Type B pancreatic cell (in vitro differentiated cells): ENCODE measurements around the gene SBF1. TPM values are rescaled to one million over a fixed set of nuclear protein-coding genes. Genes with fewer than 3 reads are reported as not detected.

Experiments
- DNase-seq: peaks from one replicate; pipeline ENCODE4 v3.0.0; 2021; ENCODE audit warnings: mixed read lengths; ENCODE audit not compliant: unreplicated experiment; ENCODE audit errors: extremely low spot score
- H3K27ac Mint-ChIP-seq: 2 replicates; pipeline ENCODE4 v1.8.0; 2021; ENCODE audit warnings: mild to moderate bottlenecking, mixed read lengths
- H3K27me3 Mint-ChIP-seq: 2 replicates; pipeline ENCODE4 v1.8.0; 2021; ENCODE audit warnings: mixed read lengths
- H3K36me3 Mint-ChIP-seq: 2 replicates; pipeline ENCODE4 v1.8.0; 2021; ENCODE audit warnings: mixed read lengths
- H3K4me1 Mint-ChIP-seq: one replicate; pipeline ENCODE4 v1.8.0; 2021; ENCODE audit warnings: mixed read lengths; ENCODE audit not compliant: unreplicated experiment
- H3K4me3 Mint-ChIP-seq: 2 replicates; pipeline ENCODE4 v1.8.0; 2021; ENCODE audit warnings: mild to moderate bottlenecking, mixed read lengths
- H3K9me3 Mint-ChIP-seq: 2 replicates; pipeline ENCODE4 v1.8.0; 2021; ENCODE audit warnings: mixed read lengths
- total RNA-seq: library from RNA; stranded (reverse); gene quantifications from 2 replicates; pipeline ENCODE4 v1.2.1, GENCODE V29; 2021; ENCODE audit warnings: low replicate concordance
- TF ChIP-seq, protein P1 (sequence below): fragments of 200-600 bp; sonication (generic); conservative IDR thresholded peaks from 2 replicates; pipeline ENCODE4 v1.5.0; 2021; ENCODE audit warnings: antibody characterized with exemption, mild to moderate bottlenecking

Gene SBF1
- total RNA-seq, 1 donor from 2014 or later, result 119 TPM

DNA sequence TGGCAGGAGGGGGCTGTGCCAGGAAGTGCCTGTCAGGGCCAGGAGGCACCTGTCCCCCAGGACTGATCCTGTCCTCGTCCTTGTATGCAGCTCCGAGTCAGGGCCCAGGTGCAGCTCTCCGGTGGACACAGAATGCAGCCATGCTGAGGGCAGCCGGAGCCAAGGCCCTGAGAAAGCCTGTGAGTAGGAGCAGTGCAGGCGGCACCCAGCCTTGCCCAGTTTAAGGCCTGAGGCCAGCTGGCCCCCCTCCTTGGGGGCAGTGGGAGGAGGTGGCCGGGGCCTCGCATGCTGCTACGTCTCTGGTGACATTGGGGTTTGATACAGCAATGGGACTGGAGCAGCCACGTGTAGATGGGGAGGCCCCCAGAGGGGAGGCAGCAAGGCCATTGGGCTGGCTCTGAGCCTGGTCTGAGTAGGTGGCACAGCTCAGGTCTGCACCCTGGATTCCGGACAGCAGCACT lies 34.9 kb downstream of the SBF1 start:
- H3K27ac Mint-ChIP-seq, result no peak overlapping the region
- no peaks in the 10 kb centered on the region for H3K27me3 Mint-ChIP-seq
- DNase-seq, result no peak
- H3K36me3 Mint-ChIP-seq, result no peaks in the 10 kb centered on the region
- no peaks in the 10 kb centered on the region for H3K9me3 Mint-ChIP-seq
- TF ChIP-seq, protein P1, sequence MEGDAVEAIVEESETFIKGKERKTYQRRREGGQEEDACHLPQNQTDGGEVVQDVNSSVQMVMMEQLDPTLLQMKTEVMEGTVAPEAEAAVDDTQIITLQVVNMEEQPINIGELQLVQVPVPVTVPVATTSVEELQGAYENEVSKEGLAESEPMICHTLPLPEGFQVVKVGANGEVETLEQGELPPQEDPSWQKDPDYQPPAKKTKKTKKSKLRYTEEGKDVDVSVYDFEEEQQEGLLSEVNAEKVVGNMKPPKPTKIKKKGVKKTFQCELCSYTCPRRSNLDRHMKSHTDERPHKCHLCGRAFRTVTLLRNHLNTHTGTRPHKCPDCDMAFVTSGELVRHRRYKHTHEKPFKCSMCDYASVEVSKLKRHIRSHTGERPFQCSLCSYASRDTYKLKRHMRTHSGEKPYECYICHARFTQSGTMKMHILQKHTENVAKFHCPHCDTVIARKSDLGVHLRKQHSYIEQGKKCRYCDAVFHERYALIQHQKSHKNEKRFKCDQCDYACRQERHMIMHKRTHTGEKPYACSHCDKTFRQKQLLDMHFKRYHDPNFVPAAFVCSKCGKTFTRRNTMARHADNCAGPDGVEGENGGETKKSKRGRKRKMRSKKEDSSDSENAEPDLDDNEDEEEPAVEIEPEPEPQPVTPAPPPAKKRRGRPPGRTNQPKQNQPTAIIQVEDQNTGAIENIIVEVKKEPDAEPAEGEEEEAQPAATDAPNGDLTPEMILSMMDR, result no peak
- H3K4me1 Mint-ChIP-seq, result no peaks in the 10 kb centered on the region
- H3K4me3 Mint-ChIP-seq, result no peak overlapping the region

DNA sequence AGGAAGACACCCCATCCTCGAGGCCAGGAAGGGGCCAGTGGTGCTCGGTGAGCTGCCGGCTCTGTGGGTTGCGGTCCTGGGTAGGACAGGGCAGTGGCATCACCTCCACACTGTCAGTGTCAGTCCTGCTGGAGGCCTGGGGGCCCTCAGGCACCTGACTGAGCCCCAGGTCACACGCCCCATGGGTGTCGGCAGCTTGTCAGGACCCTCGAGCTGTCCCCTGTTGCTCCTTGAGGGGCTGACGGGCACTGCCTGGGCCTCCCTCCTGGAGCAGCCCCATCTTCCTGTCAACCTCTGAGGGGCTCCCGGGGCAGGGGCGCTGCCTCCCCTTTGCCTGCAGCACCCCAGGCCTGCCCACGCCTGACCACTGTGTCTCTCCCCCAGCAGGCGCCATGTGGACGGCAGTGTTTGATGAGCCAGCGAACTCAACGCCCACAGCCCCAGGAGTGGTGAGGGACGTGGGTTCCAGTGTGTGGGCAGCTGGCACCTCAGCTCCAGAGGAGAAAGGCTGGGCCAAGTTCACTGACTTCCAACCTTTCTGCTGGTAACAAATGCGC lies 35.4 kb downstream of the SBF1 start:
- Mint-ChIP-seq H3K4me3 (no peak overlapping the region), H3K27ac (no peak overlapping the region), H3K4me1 (no peaks in the 10 kb centered on the region), H3K36me3 (no peaks in the 10 kb centered on the region), H3K27me3 (no peaks in the 10 kb centered on the region), H3K9me3 (no peaks in the 10 kb centered on the region)
- no peak for DNase-seq
- TF ChIP-seq, protein P1, result no peak

DNA sequence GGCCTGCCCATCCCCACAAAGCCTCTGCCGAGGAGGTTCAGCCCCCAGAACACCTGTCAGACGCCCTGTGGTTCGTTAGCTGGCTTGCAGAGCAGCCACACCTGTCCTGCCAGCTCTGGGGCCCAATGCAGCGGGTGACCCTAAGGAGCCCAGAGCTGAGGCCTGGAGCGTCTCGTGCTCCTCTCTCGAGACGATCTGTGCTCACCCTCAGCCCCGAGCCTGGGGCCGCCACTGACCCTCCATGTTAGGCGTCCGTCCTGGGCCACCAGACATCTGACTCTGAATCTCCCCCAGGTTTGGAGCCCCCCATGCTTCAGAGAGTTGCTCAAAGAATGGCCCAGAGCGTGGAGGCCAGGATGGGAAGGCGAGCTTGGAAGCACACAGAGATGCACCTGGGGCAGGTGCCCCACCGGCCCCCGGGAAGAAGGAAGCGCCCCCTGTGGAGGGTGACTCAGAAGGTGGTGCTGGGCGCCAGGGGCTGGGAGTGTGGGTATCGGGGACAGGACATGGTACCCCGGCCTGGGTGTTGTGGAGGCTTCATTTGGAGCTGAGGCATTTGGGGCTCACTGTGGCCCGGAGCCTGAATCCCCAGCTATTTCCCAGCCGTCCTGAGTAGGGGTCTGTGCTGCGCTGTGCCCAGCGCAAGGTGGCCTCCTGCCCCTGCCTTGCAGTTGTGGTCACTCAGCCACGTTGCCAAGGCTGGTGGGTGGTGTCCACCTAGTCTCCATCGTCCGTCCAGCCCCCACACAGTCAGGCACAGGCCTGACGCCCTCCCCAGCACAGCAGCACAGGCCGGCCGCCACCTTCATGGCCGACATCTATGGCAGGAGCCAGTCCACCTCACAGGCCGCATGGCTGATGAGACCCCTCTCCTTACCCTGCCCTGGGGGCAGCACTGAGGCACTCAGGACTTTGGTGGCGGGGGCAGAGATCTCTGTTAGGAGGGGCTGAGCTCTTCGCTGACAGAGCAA lies 36.2 kb downstream of the SBF1 start:
- H3K9me3 Mint-ChIP-seq, result no peaks in the 10 kb centered on the region
- no peak for DNase-seq
- H3K36me3 Mint-ChIP-seq, result no peaks in the 10 kb centered on the region
- no peak overlapping the region for H3K27ac Mint-ChIP-seq
- H3K4me1 Mint-ChIP-seq, result no peaks in the 10 kb centered on the region
- no peaks in the 10 kb centered on the region for H3K27me3 Mint-ChIP-seq
- TF ChIP-seq, protein P1, result no peak
- no peak overlapping the region for H3K4me3 Mint-ChIP-seq

DNA sequence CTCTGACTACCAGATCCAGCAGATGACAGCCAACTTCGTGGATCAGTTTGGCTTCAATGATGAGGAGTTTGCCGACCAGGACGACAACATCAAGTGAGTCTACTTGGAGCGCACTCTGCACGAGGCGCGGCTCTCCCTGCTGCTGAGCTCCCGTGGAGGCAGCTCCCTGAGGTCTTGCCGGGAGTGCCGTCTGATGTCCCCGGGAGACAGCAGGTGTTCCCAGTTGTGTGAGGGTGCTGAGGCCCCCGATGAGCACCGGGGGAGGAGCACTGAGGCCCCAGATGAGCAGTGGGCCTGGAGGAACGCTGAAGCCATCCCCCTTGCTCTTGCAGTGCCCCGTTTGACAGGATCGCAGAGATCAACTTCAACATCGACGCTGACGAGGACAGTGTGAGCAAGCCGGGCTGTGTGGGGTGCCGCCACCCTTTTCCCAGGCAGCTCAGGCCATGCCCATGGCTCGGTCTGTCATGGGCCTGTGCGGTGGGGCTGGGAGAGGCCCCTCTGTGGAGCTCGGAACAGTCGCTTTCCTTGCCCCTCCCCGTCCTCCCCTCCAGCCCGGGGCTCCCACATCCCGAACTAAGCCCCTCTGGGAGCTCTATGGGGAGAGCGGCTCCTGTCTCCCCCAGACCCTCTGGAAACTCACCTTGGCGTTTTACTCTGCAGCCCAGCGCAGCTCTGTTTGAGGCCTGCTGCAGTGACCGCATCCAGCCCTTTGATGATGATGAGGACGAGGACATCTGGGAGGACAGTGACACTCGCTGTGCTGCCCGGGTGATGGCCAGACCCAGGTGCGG lies 37.1 kb downstream of the SBF1 start:
- Mint-ChIP-seq H3K9me3 (no peaks in the 10 kb centered on the region), H3K36me3 (no peaks in the 10 kb centered on the region), H3K4me1 (no peaks in the 10 kb centered on the region), H3K27me3 (no peaks in the 10 kb centered on the region), H3K27ac (no peak overlapping the region), H3K4me3 (no peak overlapping the region)
- no peak for DNase-seq
- TF ChIP-seq, protein P1, result no peak

DNA sequence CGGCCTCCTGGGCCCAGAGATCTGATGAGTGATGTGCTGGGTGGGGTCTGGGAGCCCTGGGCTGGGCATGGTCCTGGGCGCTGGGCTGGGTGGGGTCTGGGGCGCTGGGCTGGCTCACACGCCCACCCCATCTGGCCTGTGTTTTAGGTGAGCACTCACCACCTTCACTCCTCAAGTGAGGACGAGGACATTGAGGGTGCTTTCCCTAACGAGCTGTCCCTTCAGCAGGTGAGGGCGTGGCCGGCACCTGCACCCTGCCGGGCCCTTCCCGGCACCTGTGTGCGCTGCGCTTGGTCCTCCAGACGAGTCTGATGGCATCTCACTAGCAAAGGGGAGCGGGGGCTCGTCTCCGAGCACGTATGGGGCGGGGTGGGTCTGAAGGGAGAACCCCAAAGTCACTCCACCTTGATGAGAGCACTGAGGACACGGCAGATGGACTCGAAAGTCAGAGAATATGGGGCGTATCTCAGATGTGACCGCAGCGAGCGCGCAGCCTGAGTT lies 37.9 kb downstream of the SBF1 start:
- Mint-ChIP-seq H3K9me3 (no peaks in the 10 kb centered on the region), H3K4me1 (no peaks in the 10 kb centered on the region), H3K36me3 (no peaks in the 10 kb centered on the region), H3K27ac (no peak overlapping the region), H3K27me3 (no peaks in the 10 kb centered on the region), H3K4me3 (no peak overlapping the region)
- TF ChIP-seq, protein P1, result no peak
- DNase-seq, result no peak
